GM12878 (cell line): Measurements from ENCODE around the gene GALR3. TPM values are rescaled to one million over a fixed set of nuclear protein-coding genes. Genes with fewer than 3 reads are reported as not detected.

ENCODE experiments used
- ATAC-seq: fragments of 200-7000 bp; cut with Tn5 transposase; 3 replicates; pipeline ENCODE4 v1.9.1; 2020; ENCODE audit warnings: mild to moderate bottlenecking, moderate library complexity
- BruUV-seq: library from RNA; stranded (reverse); fragments of 400-500 nt; replicated peaks from 2 replicates; lab custom pipeline; 2021; lab: Mats Ljungman, UMichigan
- CTCF ChIA-PET: fragments of 300-600 bp; sonication (Branson Sonifier 250); formaldehyde crosslinking; extraction: SDS; loops from one replicate; lab custom pipeline; 2021; ENCODE audit warnings: inconsistent platforms; lab: Yijun Ruan, JAX
- POLR2A ChIA-PET: fragments of 350-600 bp; formaldehyde crosslinking; extraction: SDS; loops from one replicate; lab custom pipeline; 2021; ENCODE audit warnings: inconsistent platforms; lab: Charles Lee
- RAD21 ChIA-PET: fragments of 300-600 bp; sonication (Branson Sonifier 250); formaldehyde crosslinking; loops from one replicate; lab custom pipeline; 2023; ENCODE audit warnings: antibody characterized with exemption; ENCODE audit not compliant: unreplicated experiment; lab: Charles Lee
- SMC1A ChIA-PET: fragments of 300-600 bp; sonication (Branson Sonifier 250); formaldehyde crosslinking; loops from one replicate; lab custom pipeline; 2023; ENCODE audit not compliant: unreplicated experiment, uncharacterized antibody; lab: Charles Lee
- DNase-seq: peaks from one replicate; pipeline ENCODE4 v3.0.0-alpha.2; 2011; ENCODE audit warnings: low read depth, low spot score
- FAIRE-seq: peaks from 3 replicates; lab custom pipeline; 2011; peaks lifted over from hg19 to GRCh38; lab: Jason Lieb, UNC
- H2AFZ ChIP-seq: 2 replicates; pipeline ENCODE4 v1.6.0; 2011; ENCODE audit warnings: low read depth, low read length, control low read depth; ENCODE audit not compliant: control insufficient read depth
- H3K27ac ChIP-seq: 2 replicates; pipeline ENCODE4 v1.5.1; 2011; ENCODE audit warnings: control low read depth; ENCODE audit not compliant: control insufficient read depth, insufficient read depth
- H3K27me3 ChIP-seq, 2 experiments: replicated peaks in 1 of 2; 2 replicates each; pipeline versions ENCODE4 v1.6.0 to v1.6.1; 2011; ENCODE audit warnings: low read length in 1 of 2; ENCODE audit not compliant: control insufficient read depth in 2 of 2, insufficient read depth in 2 of 2
- H3K36me3 ChIP-seq, 2 experiments: 2 replicates each; pipeline ENCODE4 v1.5.1; 2011; ENCODE audit warnings: low read length in 1 of 2; ENCODE audit not compliant: control insufficient read depth in 2 of 2, insufficient read depth in 2 of 2
- H3K4me1 ChIP-seq: 2 replicates; pipeline ENCODE4 v1.6.1; 2011; ENCODE audit warnings: mild to moderate bottlenecking, low read length, moderate library complexity, mixed read lengths; ENCODE audit not compliant: control insufficient read depth, insufficient read depth
- H3K4me2 ChIP-seq: 2 replicates; pipeline ENCODE4 v1.6.0; 2011; ENCODE audit warnings: control low read depth; ENCODE audit not compliant: control insufficient read depth, insufficient read depth
- H3K4me3 ChIP-seq: fragments of 200-600 bp; sonication (generic); 2 replicates; pipeline ENCODE4 v1.5.1; 2016
- H3K79me2 ChIP-seq: 2 replicates; pipeline ENCODE4 v1.6.0; 2011; ENCODE audit warnings: low read length; ENCODE audit not compliant: control insufficient read depth, insufficient read depth
- H3K9ac ChIP-seq: 2 replicates; pipeline ENCODE4 v1.8.0; 2011; ENCODE audit warnings: low read length, control low read depth, mixed read lengths; ENCODE audit not compliant: control insufficient read depth, insufficient read depth
- H3K9me3 ChIP-seq: replicated peaks from 3 replicates; pipeline ENCODE4 v1.5.1; 2011; ENCODE audit warnings: mild to moderate bottlenecking, low read length; ENCODE audit not compliant: control insufficient read depth, insufficient read depth
- H4K20me1 ChIP-seq: 2 replicates; pipeline ENCODE4 v1.6.0; 2011; ENCODE audit not compliant: control insufficient read depth, insufficient read depth
- BRCA1 ChIP-seq: IDR thresholded peaks from 2 replicates; pipeline ENCODE4 v1.6.1; 2011; ENCODE audit warnings: low read depth, low read length, improper control_type of control experiment
- FOS ChIP-seq: IDR thresholded peaks from 3 replicates; pipeline ENCODE4 v1.6.1; 2011; ENCODE audit warnings: borderline replicate concordance; ENCODE audit not compliant: insufficient read length; ENCODE audit errors: extremely low read depth
- FOXK2 ChIP-seq: fragments of 450-650 bp; IDR thresholded peaks from 2 replicates; pipeline ENCODE4 v1.6.1; 2017; ENCODE audit warnings: mild to moderate bottlenecking, moderate library complexity
- HCFC1 ChIP-seq: fragments of 150-350 bp; IDR thresholded peaks from 2 replicates; pipeline ENCODE4 v1.6.1; 2014; ENCODE audit warnings: low read length
- HDAC6 ChIP-seq: fragments of 200-600 bp; sonication (generic); IDR thresholded peaks from one replicate; pipeline ENCODE4 v1.8.0; 2017; ENCODE audit warnings: antibody characterized with exemption; ENCODE audit not compliant: unreplicated experiment
- IKZF1 ChIP-seq: fragments of 450-650 bp; conservative IDR thresholded peaks from 2 replicates; pipeline ENCODE4 v1.6.1; 2017; ENCODE audit warnings: antibody characterized with exemption, mild to moderate bottlenecking
- KLF5 ChIP-seq: fragments of 450-650 bp; IDR thresholded peaks from 2 replicates; pipeline ENCODE4 v1.6.1; 2014; ENCODE audit warnings: mild to moderate bottlenecking; ENCODE audit not compliant: partially characterized antibody
- MEF2A ChIP-seq: IDR thresholded peaks from 2 replicates; pipeline ENCODE4 v1.6.1; 2011; ENCODE audit warnings: low read depth, mild to moderate bottlenecking, low read length, moderate library complexity; ENCODE audit not compliant: insufficient read depth
- MTA2 ChIP-seq: fragments of 450-650 bp; IDR thresholded peaks from 2 replicates; pipeline ENCODE4 v1.6.1; 2016; ENCODE audit warnings: low read depth, mild to moderate bottlenecking, moderate library complexity
- MYB ChIP-seq: fragments of 150-350 bp; IDR thresholded peaks from 2 replicates; pipeline ENCODE4 v1.6.1; 2014; ENCODE audit warnings: mild to moderate bottlenecking, low read depth, low read length, borderline replicate concordance
- NR2C2 ChIP-seq: IDR thresholded peaks from 2 replicates; pipeline ENCODE4 v1.6.1; 2011; ENCODE audit warnings: borderline replicate concordance, low read depth; ENCODE audit not compliant: control insufficient read depth, insufficient read length
- POLR2A ChIP-seq: IDR thresholded peaks from 2 replicates; pipeline ENCODE4 v1.6.1; 2011; ENCODE audit warnings: low read depth, mild to moderate bottlenecking, low read length
- RBBP5 ChIP-seq: fragments of 200-600 bp; sonication (generic); conservative IDR thresholded peaks from 2 replicates; pipeline ENCODE4 v1.6.1; 2016
- SMARCA5 ChIP-seq: fragments of 450-650 bp; IDR thresholded peaks from 2 replicates; pipeline ENCODE4 v1.6.1; 2017; ENCODE audit warnings: mild to moderate bottlenecking
- TBL1XR1 ChIP-seq: IDR thresholded peaks from 2 replicates; pipeline ENCODE4 v1.6.1; 2012; ENCODE audit warnings: low read depth, low read length, improper control_type of control experiment
- WGBS: methylation state at CpG from one replicate; pipeline ENCODE4 v1.1.6; 2016; ENCODE audit warnings: low lambda C conversion rate; ENCODE audit not compliant: insufficient replicate concordance, insufficient coverage; ENCODE audit errors: missing lambda C conversion rate; 5-methylcytosine and 5-hydroxymethylcytosine counted together
- in situ Hi-C: fragments of 300-500 bp; cut with MboI; formaldehyde crosslinking; loops from 9 replicates; pipeline ENCODE4 v1.14.3; 2018; ENCODE audit warnings: mixed read lengths
- intact Hi-C: fragments of 100-400 bp; cut with micrococcal nuclease; formaldehyde crosslinking; loops from one replicate; pipeline ENCODE4 v1.14.2; 2022; ENCODE audit not compliant: unreplicated experiment
- polyA plus RNA-seq, 11 experiments: library from polyadenylated mRNA; depleted of rRNA in 4 of 11; unstranded in 6 of 11; stranded (reverse) in 5 of 11; fragments of >200 nt; fragmentation: Nextera tagmentation in 4 of 11; fragmentation: Illumina TruSeq in 1 of 11; extraction: Ambion mirVana in 4 of 11; extraction: Trizol in 1 of 11; gene quantifications; 1 replicate in 1 of 11; 2 replicates in 10 of 11; pipeline versions ENCODE4 v1.2.1 to v1.2.3, GENCODE V29; 2011 to 2016; ENCODE audit warnings: inconsistent platforms in 2 of 11, missing spikeins in 2 of 11, low read depth in 1 of 11
- total RNA-seq, 4 experiments: library from RNA; depleted of rRNA in 3 of 4; stranded (reverse); fragments of >200 nt in 3 of 4; fragmentation: Illumina TruSeq in 1 of 4; extraction: Trizol in 1 of 4; gene quantifications; 2 replicates each; pipeline versions ENCODE4 v1.2.1 to v1.2.3, GENCODE V29; 2013 to 2021
- TF ChIP-seq, protein P1 (sequence below): IDR thresholded peaks from 2 replicates; pipeline ENCODE4 v1.6.1; 2012; ENCODE audit warnings: mild to moderate bottlenecking, low read depth, low read length
- TF ChIP-seq, protein P2 (sequence below): fragments of 450-650 bp; IDR thresholded peaks from 2 replicates; pipeline ENCODE4 v1.6.1; 2017; ENCODE audit warnings: mild to moderate bottlenecking, moderate library complexity
- TF ChIP-seq, protein P3 (sequence below): IDR thresholded peaks from 2 replicates; pipeline ENCODE4 v1.6.1; 2012; ENCODE audit warnings: low read depth, low read length, improper control_type of control experiment

GALR3 gene
- total and polyA plus RNA-seq, 10 of the 15 experiments (the other 5 are each of a cell fraction or from before 2014, with no cell fraction given): not detected

DNA sequence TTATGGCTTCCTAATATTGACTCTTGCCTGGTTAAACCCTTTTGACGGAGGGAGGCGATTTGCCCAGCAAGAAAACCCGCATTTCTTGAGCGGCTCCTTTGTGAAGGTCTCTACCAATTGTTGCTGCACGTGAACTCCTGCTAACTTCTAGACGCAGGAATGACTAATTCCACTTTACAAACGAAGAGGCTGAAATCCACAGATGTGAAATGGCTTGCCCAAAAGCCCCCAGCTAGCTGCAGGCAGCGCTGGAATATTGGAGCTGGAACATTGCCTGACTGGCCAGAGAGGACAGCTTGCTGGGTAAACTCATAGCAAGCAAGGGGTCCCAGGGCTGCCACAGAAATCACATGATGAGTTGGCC is 14.9 kb upstream of the GALR3 start:
- in situ Hi-C loops: no loop called here
- FAIRE-seq (no peak), DNase-seq (no peak), ATAC-seq (peak; percentile 13; the same call in 2 of the 3 replicates)
- Histone ChIP-seq H2AFZ (peak overlapping the region; percentile 95), H3K4me3 (peak overlapping the region; percentile 70), H3K27me3 (peaks cover 11 to 27% of the 10 kb centered on the region in 2 experiments), H3K4me2 (peak overlapping the region; percentile 88), H3K9ac (peak overlapping the region; percentile 21; the same call in 1 of the 2 replicates), H3K36me3 (no peaks in the 10 kb centered on the region), H3K79me2 (no peaks in the 10 kb centered on the region), H3K9me3 (no peaks in the 10 kb centered on the region; the same call in 2 of the 3 replicates), H3K27ac (no peak overlapping the region), H3K4me1 (peaks cover 4% of the 10 kb centered on the region), H4K20me1 (no peaks in the 10 kb centered on the region)
- BruUV-seq: no TSS peak
- CTCF ChIA-PET: interaction anchor here (0.6 to 4.5 kb wide), 7 partner anchors 10 to 165 kb away, joined by 3 to 47 read pairs (median 3); no protein-coding TSS in a partner anchor
- RAD21 ChIA-PET: interaction anchor here (0.6 to 2.6 kb wide), 9 partner anchors 9 to 897 kb away, joined by 3 to 13 read pairs (median 4); partner anchors contain the start of genes ANKRD54, GGA1, GTPBP1 and NOL12
- SMC1A ChIA-PET: interaction anchor here (1.0 to 1.6 kb wide), 2 partner anchors 88 to 150 kb away, joined by 3 read pairs; partner anchors contain the start of gene PDXP
- POLR2A ChIA-PET: interaction anchor here (0.6 to 1.7 kb wide), 8 partner anchors 8 to 150 kb away, joined by 3 to 7 read pairs (median 4); partner anchors contain the start of genes ANKRD54, C22orf23, NOL12 and POLR2F
- 7% methylated on average over 8 of the region's 8 CpGs for WGBS
- intact Hi-C loops: no loop called here
- TF ChIP-seq MYB: no peak
- TF ChIP-seq, protein P1, sequence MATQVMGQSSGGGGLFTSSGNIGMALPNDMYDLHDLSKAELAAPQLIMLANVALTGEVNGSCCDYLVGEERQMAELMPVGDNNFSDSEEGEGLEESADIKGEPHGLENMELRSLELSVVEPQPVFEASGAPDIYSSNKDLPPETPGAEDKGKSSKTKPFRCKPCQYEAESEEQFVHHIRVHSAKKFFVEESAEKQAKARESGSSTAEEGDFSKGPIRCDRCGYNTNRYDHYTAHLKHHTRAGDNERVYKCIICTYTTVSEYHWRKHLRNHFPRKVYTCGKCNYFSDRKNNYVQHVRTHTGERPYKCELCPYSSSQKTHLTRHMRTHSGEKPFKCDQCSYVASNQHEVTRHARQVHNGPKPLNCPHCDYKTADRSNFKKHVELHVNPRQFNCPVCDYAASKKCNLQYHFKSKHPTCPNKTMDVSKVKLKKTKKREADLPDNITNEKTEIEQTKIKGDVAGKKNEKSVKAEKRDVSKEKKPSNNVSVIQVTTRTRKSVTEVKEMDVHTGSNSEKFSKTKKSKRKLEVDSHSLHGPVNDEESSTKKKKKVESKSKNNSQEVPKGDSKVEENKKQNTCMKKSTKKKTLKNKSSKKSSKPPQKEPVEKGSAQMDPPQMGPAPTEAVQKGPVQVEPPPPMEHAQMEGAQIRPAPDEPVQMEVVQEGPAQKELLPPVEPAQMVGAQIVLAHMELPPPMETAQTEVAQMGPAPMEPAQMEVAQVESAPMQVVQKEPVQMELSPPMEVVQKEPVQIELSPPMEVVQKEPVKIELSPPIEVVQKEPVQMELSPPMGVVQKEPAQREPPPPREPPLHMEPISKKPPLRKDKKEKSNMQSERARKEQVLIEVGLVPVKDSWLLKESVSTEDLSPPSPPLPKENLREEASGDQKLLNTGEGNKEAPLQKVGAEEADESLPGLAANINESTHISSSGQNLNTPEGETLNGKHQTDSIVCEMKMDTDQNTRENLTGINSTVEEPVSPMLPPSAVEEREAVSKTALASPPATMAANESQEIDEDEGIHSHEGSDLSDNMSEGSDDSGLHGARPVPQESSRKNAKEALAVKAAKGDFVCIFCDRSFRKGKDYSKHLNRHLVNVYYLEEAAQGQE: no peak
- TF ChIP-seq, protein P2, sequence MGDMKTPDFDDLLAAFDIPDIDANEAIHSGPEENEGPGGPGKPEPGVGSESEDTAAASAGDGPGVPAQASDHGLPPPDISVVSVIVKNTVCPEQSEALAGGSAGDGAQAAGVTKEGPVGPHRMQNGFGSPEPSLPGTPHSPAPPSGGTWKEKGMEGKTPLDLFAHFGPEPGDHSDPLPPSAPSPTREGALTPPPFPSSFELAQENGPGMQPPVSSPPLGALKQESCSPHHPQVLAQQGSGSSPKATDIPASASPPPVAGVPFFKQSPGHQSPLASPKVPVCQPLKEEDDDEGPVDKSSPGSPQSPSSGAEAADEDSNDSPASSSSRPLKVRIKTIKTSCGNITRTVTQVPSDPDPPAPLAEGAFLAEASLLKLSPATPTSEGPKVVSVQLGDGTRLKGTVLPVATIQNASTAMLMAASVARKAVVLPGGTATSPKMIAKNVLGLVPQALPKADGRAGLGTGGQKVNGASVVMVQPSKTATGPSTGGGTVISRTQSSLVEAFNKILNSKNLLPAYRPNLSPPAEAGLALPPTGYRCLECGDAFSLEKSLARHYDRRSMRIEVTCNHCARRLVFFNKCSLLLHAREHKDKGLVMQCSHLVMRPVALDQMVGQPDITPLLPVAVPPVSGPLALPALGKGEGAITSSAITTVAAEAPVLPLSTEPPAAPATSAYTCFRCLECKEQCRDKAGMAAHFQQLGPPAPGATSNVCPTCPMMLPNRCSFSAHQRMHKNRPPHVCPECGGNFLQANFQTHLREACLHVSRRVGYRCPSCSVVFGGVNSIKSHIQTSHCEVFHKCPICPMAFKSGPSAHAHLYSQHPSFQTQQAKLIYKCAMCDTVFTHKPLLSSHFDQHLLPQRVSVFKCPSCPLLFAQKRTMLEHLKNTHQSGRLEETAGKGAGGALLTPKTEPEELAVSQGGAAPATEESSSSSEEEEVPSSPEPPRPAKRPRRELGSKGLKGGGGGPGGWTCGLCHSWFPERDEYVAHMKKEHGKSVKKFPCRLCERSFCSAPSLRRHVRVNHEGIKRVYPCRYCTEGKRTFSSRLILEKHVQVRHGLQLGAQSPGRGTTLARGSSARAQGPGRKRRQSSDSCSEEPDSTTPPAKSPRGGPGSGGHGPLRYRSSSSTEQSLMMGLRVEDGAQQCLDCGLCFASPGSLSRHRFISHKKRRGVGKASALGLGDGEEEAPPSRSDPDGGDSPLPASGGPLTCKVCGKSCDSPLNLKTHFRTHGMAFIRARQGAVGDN: no peak
- TF ChIP-seq SMARCA5: no peak
- no peak for TF ChIP-seq HCFC1
- no peak for TF ChIP-seq RBBP5
- TF ChIP-seq TBL1XR1: no peak
- TF ChIP-seq KLF5: no peak
- TF ChIP-seq, protein P3, sequence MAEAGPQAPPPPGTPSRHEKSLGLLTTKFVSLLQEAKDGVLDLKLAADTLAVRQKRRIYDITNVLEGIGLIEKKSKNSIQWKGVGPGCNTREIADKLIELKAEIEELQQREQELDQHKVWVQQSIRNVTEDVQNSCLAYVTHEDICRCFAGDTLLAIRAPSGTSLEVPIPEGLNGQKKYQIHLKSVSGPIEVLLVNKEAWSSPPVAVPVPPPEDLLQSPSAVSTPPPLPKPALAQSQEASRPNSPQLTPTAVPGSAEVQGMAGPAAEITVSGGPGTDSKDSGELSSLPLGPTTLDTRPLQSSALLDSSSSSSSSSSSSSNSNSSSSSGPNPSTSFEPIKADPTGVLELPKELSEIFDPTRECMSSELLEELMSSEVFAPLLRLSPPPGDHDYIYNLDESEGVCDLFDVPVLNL: no peak
- TF ChIP-seq FOS: no peak
- TF ChIP-seq HDAC6: no peak
- TF ChIP-seq NR2C2: no peak
- TF ChIP-seq MEF2A: no peak
- TF ChIP-seq BRCA1: no peak
- TF ChIP-seq IKZF1: no peak
- no peak for TF ChIP-seq MTA2
- TF ChIP-seq POLR2A: no peak
- TF ChIP-seq FOXK2: no peak
